Esophagus (tissue), 2 donors: ENCODE measurements around the gene NFE2L2. TPM values are rescaled to one million over a fixed set of nuclear protein-coding genes. Genes with fewer than 3 reads are reported as not detected.
"Not testable (repeated sequence)": the region's sequence is repeated elsewhere in the genome, so short reads cannot be mapped to it uniquely, and the experiment has no call there.

Experiments used
- H3K27ac ChIP-seq, 2 donors: one replicate each; pipeline ENCODE4 v1.5.1; 2013; ENCODE audit warnings: low read depth in 2 of 2, mild to moderate bottlenecking in 2 of 2, inconsistent platforms in 1 of 2, low read length in 1 of 2, moderate library complexity in 1 of 2
- H3K27me3 ChIP-seq, 2 donors: one replicate each; pipeline ENCODE4 v1.6.1; 2013; ENCODE audit warnings: low read length in 2 of 2, control low read depth in 1 of 2, mild to moderate bottlenecking in 1 of 2; ENCODE audit not compliant: insufficient read depth in 2 of 2, control insufficient read depth in 1 of 2
- H3K36me3 ChIP-seq, 2 donors: one replicate each; pipeline ENCODE4 v1.6.1; 2013; ENCODE audit warnings: low read length in 1 of 2; ENCODE audit not compliant: control insufficient read depth in 2 of 2, insufficient read depth in 2 of 2
- H3K4me1 ChIP-seq, 2 donors: one replicate each; pipeline ENCODE4 v1.6.1; 2013; ENCODE audit warnings: low read length in 1 of 2; ENCODE audit not compliant: control insufficient read depth in 2 of 2, insufficient read depth in 2 of 2
- H3K4me3 ChIP-seq, 2 donors: one replicate each; pipeline ENCODE4 v1.5.1; 2013; ENCODE audit warnings: low read length in 2 of 2, mild to moderate bottlenecking in 2 of 2, low read depth in 1 of 2, moderate library complexity in 1 of 2
- H3K9me3 ChIP-seq, 2 donors: one replicate each; pipeline ENCODE4 v1.6.1; 2013; ENCODE audit warnings: mild to moderate bottlenecking in 2 of 2, low read depth in 1 of 2, low read length in 1 of 2, moderate library complexity in 1 of 2; ENCODE audit not compliant: control insufficient read depth in 2 of 2, insufficient read depth in 1 of 2
- WGBS, 2 donors: extraction: QIAGEN DNeasy Blood & Tissue Kit; methylation state at CpG; one replicate each; pipeline ENCODE4 v1.1.7; 2013; 5-methylcytosine and 5-hydroxymethylcytosine counted together
- polyA plus RNA-seq, 2 donors: library from polyadenylated mRNA; stranded (reverse); fragments of 200-250 nt; gene quantifications; one replicate each; pipeline ENCODE4 v1.2.3, GENCODE V29; 2013
- donor health status: healthy with polysubstance abuse.
- donor health status: Bipolar disorder and iron deficiency.

The NFE2L2 gene
- polyA plus RNA-seq, 2 donors: 91.9 to 155 TPM

DNA sequence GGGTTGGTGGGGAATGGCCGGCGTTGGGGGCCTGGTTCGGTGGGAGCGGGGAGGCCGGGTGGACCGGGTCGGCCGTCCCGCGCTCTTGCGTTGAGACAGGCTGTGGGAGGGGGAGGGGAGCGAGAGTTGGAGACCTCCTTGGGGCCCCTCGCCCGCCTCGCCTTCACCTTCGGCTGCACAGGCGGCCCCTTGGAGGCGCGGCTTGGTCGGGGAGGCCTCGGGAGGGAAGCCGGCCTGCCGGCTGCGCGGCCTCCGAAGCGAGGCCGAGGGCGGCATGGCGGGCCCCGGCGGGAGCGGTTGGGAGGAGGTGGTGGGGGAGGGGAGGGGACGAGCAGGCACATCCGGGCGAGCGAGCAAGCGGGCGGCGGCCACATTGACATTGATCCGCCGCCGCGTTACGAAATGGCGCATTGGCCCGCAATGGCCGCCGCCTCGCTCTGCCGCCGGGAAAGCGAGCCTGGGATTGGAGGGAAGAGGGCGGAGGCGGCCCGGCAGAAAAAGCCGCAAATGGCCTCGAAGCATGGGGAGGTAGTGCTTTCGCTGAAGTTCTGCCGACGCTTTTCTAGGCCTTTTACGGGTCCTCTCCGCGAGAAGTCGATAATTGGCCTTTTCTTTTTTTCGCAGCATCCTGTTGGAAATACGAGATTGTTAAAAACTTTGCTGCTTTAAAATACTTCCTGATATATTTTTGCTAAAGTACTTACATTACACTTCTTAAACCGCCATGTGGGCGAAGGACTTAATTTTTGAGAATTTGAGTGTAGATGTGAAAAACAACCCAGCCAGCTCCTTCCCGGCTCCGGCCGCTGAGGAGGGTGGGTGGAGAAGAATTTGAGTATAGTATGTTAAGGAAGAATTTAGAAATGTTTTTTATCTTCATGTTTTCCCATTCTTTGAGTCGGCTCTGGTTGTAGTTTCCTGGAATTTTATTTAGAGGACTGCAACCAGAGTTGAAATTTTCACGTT, 51.4 kb downstream of the NFE2L2 start:
- H3K4me1 ChIP-seq: no peaks in the 10 kb centered on the region
- no peaks in the 10 kb centered on the region for H3K27me3 ChIP-seq

DNA sequence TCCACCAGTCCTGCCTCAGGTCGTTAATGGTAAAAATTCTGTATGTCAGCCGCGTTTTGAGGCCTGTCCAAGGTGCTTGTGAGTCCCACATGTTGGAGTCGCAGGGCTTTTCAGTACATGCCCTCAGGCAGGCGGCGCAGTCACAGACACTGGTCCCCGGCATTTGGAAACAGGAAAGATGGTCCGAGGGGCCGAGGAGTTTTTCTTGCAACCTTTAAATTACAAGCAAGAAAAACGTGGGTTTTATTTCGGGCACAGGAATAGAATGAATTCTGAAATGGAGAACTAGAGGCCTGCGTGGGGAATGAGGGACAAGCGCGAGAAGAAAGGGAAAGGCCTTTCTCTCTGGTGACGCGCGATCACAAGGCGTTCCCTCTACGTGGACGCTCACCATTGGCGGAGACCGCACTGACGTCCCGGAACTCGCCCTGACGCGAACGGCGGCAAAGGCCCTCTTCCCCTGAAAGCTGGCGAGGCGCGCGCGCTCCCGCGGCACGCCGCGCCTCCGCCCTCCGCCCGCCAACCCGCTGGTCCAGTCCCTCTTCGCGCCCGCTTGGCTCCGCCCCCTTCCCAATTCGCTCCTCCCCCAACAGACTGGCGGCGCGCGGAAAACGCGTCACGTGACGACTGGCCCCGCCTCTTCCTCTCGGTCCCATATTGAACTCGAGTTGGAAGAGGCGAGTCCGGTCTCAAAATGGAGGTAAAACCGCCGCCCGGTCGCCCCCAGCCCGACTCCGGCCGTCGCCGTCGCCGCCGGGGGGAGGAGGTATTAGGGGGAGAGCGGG, 52.2 kb downstream of the NFE2L2 start, which contains the start of gene HNRNPA3:
Gene HNRNPA3, plus strand, starts transcription at position 689 of the 785 bp plus-strand sequence. Its CDS starts 6 bp downstream, at position 695.
- no peaks in the 10 kb centered on the region for H3K9me3 ChIP-seq
- peak within 1 kb of the TSS; percentile 100 for H3K27ac ChIP-seq
- H3K4me3 ChIP-seq: peak within 1 kb of the TSS; percentile 62 to 98
- H3K4me1 ChIP-seq: no peaks in the 10 kb centered on the region
- H3K27me3 ChIP-seq: no peaks in the 10 kb centered on the region
- peaks cover 2% of the 10 kb centered on the region in 2 donors for H3K36me3 ChIP-seq
- 5 to 7% methylated on average over 73 to 74 of the region's 74 CpGs for WGBS, 2 donors

More for the DNA sequence above, 51.4 kb downstream of the NFE2L2 start:
- Histone ChIP-seq H3K27ac (peak overlapping the region; percentile 98 to 100), H3K9me3 (no peaks in the 10 kb centered on the region), H3K4me3 (peak overlapping the region; percentile 59 to 98), H3K36me3 (peaks cover 2 to 3% of the 10 kb centered on the region in 2 donors)
- 0 to 1% methylated on average over 68 to 74 of the region's 74 CpGs for WGBS, 2 donors

DNA sequence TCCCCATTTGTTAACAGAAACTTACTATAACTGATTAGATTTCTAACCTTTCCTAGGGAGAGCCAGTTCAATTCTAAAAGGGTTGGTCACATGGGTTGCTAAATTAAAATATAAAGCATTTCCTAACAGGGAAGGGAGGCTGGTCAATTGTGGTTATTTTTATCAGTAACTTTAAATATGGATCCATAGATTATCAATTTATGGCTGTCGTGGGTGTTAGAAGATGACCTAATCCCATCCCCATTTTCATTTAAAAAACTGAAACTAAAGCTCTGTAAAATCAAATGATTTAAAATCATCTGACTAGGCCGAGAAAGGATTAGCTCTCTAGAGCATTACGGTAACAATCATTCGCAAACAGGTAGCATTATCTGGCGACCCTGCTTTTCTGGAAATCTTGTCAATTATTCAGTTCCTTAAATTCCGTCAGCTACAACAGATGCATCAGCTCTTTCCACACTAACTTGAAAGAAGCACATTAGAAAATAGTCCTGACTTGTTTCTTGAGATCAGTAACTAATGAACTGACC, 52.9 kb downstream of the NFE2L2 start:
- H3K4me3 ChIP-seq: peak overlapping the region; percentile 54 to 62
- no peaks in the 10 kb centered on the region for H3K9me3 ChIP-seq
- no peaks in the 10 kb centered on the region for H3K4me1 ChIP-seq
- no peaks in the 10 kb centered on the region for H3K27me3 ChIP-seq
- 3% methylated on average over 6 of the region's 6 CpGs for WGBS, 2 donors
- H3K36me3 ChIP-seq: peaks cover 0 to 2% of the 10 kb centered on the region in 2 donors
- peak overlapping the region; percentile 96 to 100 for H3K27ac ChIP-seq

DNA sequence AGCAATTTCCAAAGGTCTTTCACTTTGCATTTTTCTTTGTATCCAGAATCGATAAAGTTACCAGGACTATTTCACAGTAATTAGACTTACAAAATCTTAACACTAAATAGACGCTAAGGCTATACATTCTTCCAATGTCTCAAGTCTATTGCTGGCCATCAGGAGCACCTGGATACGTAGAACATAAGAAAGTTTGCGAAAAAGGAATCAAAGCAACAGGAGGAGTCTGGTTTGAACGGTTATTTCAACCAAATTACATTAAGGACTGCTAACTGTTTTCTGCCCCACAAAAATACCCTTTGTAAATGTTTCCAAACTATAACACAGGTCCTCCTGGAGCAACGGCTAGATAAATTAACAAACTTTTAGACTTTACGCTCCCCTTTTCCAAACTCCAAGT, 53.4 kb downstream of the NFE2L2 start:
- Histone ChIP-seq H3K27ac (peak overlapping the region in 1 of 2 donors; percentile 96), H3K27me3 (no peaks in the 10 kb centered on the region), H3K4me3 (peak overlapping the region in 1 of 2 donors; percentile 62), H3K9me3 (no peaks in the 10 kb centered on the region), H3K36me3 (no peaks in the 10 kb centered on the region), H3K4me1 (no peaks in the 10 kb centered on the region)
- 32 to 40% methylated on average over 7 of the region's 7 CpGs for WGBS, 2 donors

DNA sequence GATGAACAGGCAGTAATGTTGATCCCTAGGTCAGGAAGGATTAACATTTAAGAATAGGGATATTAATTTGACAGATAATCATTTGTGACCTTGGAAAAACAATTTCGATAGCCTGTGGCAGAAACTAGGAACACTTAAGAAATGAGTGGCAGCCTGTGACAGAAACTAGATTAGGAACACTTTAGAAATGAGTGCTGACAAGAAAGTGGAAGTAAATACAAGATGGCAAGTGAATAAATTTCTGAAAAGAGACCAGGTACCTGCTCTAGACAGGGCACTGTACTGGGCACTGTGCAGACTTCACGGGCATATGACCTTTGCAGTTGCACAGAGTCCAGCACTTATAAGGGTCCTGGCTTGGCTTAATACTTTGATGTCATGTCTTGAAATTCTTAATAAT, 57.4 kb downstream of the NFE2L2 start:
- H3K36me3 ChIP-seq: no peaks in the 10 kb centered on the region
- WGBS, 2 donors: 69 to 75% methylated on average over 2 of the region's 2 CpGs

DNA sequence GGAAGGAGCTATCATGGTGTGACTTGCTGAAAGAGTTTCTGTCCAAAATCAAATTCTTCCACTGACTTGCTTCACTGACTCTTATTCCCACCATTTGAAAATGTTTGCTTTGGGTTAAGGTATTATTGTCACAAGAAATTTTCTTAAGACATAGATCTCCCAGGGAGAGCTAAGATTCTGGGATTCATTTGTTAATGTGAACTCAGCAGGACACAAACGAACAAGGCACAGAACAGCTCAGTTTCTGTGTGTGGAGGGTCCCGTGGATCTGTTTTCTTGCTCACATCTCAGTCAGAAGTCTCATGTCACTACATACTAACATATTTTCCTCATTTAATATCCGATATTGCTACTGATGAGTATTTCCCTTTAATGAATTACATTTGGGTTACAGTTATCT, 60.1 kb downstream of the NFE2L2 start:
- Histone ChIP-seq H3K27ac (no peak overlapping the region), H3K4me3 (no peak overlapping the region), H3K9me3 (no peaks in the 10 kb centered on the region), H3K36me3 (no peaks in the 10 kb centered on the region), H3K27me3 (no peaks in the 10 kb centered on the region), H3K4me1 (no peaks in the 10 kb centered on the region)
- 86 to 87% methylated on average over 3 of the region's 3 CpGs for WGBS, 2 donors

More for the DNA sequence above, 57.4 kb downstream of the NFE2L2 start:
- no peak overlapping the region for H3K27ac ChIP-seq
- H3K27me3 ChIP-seq: no peaks in the 10 kb centered on the region
- no peaks in the 10 kb centered on the region for H3K9me3 ChIP-seq
- no peaks in the 10 kb centered on the region for H3K4me1 ChIP-seq
- no peak overlapping the region for H3K4me3 ChIP-seq

DNA sequence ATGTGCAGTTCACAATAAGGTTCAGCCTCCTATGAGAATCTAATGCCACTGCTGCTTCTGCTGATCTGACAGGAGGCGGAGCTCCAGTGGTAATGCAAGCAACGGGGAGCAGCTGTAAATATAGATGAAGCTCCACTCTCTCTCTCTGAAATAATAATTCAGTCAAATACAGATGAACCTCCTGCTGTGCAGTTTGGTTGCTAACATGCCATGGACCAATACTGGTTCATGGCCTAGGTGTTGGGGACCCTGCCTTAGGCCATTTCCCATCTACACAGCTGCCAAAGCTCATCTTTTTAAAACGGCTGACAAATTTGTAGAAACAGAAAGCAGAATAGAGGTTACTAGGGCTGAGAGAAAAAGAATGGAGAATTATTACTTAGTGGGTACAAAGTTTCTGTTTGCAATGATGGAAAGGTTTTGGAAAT, 62.6 kb downstream of the NFE2L2 start:
- WGBS, 2 donors: 41 to 48% methylated on average over 3 of the region's 3 CpGs
- no peak overlapping the region for H3K27ac ChIP-seq

DNA sequence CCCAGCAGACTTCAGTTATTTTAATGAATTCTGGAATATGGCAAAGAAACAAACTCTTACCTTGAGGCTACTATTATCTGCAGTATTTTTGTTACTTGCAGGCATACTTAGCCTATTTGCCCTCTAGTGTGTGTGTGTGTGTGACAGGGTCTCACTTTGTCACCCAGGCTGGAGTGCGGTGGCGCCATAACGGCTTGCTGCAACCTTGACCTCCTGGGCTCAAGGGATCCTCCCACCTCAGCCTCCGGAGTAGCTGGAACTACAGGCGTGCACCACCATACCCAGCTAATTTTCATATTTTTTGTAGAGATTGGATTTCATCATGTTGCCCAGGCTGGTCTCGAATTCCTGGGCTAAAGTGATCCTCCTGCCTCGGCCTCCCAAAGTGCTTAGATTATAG, 64.1 kb downstream of the NFE2L2 start:
- H3K27me3 ChIP-seq, H3K4me3 ChIP-seq, H3K4me1 ChIP-seq, H3K27ac ChIP-seq, H3K36me3 ChIP-seq, H3K9me3 ChIP-seq: not testable (repeated sequence)
- 96 to 97% methylated on average over 7 of the region's 7 CpGs for WGBS, 2 donors

More for the DNA sequence above, 62.6 kb downstream of the NFE2L2 start:
- no peaks in the 10 kb centered on the region for H3K27me3 ChIP-seq
- H3K4me3 ChIP-seq: no peak overlapping the region
- H3K36me3 ChIP-seq: no peaks in the 10 kb centered on the region
- H3K4me1 ChIP-seq: no peaks in the 10 kb centered on the region
- H3K9me3 ChIP-seq: no peaks in the 10 kb centered on the region

DNA sequence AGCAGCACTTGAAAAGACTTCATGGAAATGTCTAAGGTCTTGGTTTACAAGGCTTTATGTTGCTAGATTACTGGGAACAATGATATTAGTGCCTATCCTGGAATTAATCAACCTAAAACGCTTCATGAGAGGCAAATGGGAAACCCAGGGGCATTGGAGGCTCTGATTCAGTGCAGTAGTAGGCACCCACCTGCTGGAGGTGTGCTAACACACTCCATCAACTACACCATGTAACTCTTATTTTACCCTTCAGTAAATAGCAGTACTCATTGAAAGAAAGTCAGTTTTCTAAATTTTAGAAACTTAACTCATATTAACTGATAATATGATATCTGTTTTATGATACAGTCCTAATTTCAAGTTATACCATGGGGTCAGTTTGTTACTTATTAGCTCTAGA, 69.3 kb downstream of the NFE2L2 start:
- H3K4me1 ChIP-seq: no peaks in the 10 kb centered on the region
- no peak overlapping the region for H3K27ac ChIP-seq
- 59 to 76% methylated on average over 1 of the region's 1 CpG for WGBS, 2 donors
- no peaks in the 10 kb centered on the region for H3K27me3 ChIP-seq
- H3K9me3 ChIP-seq: no peaks in the 10 kb centered on the region
- no peak overlapping the region for H3K4me3 ChIP-seq
- no peaks in the 10 kb centered on the region for H3K36me3 ChIP-seq
